ENCODE measurements around the gene SPPL2B.

- TF ChIP-seq CREB1 (IDR thresholded peaks at IDR 0.05; ENCODE audit: low read depth) (no peak), USF1 (IDR thresholded peaks at IDR 0.05) (no peak), TAF1 (IDR thresholded peaks at IDR 0.05; ENCODE audit: low read depth) (no peak), CEBPB (IDR thresholded peaks at IDR 0.05) (no peak), TEAD4 (IDR thresholded peaks at IDR 0.05) (no peak), MAX (IDR thresholded peaks at IDR 0.05) (no peak), EGR1 (IDR thresholded peaks at IDR 0.05) (no peak), TCF12 (IDR thresholded peaks at IDR 0.05; ENCODE audit: low read depth) (no peak)
Observed at GRCh38 chr19:2334426-2334825, 5.9 kb downstream of the SPPL2B start.
